Measurements from ENCODE around the gene CELA2A.
"Not testable (repeated sequence)": the region's sequence is repeated elsewhere in the genome, so short reads cannot be mapped to it uniquely, and the experiment has no call there.

The CELA2A gene

GRCh38 chr1:15489052-15489736, 32.7 kb downstream of the CELA2A start:
- Histone ChIP-seq H3K9ac (no peak overlapping the region), H4K20me1 (ENCODE audit: insufficient read depth) (no peaks in the 10 kb centered on the region), H3K4me3 (IDR thresholded peaks at IDR 0.05; ENCODE audit: insufficient read depth, low read depth, low read length) (no peak overlapping the region), H3K27me3 (ENCODE audit: insufficient read depth, low read depth) (no peaks in the 10 kb centered on the region), H3K4me2 (no peak overlapping the region), H3K36me3 (ENCODE audit: insufficient read depth) (no peaks in the 10 kb centered on the region), H3K27ac (no peak overlapping the region), H3K4me1 (ENCODE audit: low read depth, poor library complexity, severe bottlenecking) (no peaks in the 10 kb centered on the region), H2AFZ (ENCODE audit: low read depth) (no peak overlapping the region), H3K79me2 (ENCODE audit: insufficient read depth, low read depth) (no peaks in the 10 kb centered on the region)
- no peak for TF ChIP-seq CTCF (conservative IDR thresholded peaks at IDR 0.05; ENCODE audit: low read depth, low read length)

GRCh38 chr1:15491010-15491409, 34.5 kb downstream of the CELA2A start:
- not testable (repeated sequence) for H3K27me3 ChIP-seq (ENCODE audit: insufficient read depth, low read depth); H3K4me3 ChIP-seq (IDR thresholded peaks at IDR 0.05; ENCODE audit: insufficient read depth, low read depth, low read length); H3K79me2 ChIP-seq (ENCODE audit: insufficient read depth, low read depth); H2AFZ ChIP-seq (ENCODE audit: low read depth); H3K9ac ChIP-seq; H3K27ac ChIP-seq; H4K20me1 ChIP-seq (ENCODE audit: insufficient read depth); H3K36me3 ChIP-seq (ENCODE audit: insufficient read depth); H3K4me2 ChIP-seq; H3K4me1 ChIP-seq (ENCODE audit: low read depth, poor library complexity, severe bottlenecking)

GRCh38 chr1:15492596-15492995, 36.1 kb downstream of the CELA2A start:
- Histone ChIP-seq H3K27ac (no peak overlapping the region), H2AFZ (ENCODE audit: low read depth) (no peak overlapping the region), H3K36me3 (ENCODE audit: insufficient read depth) (no peaks in the 10 kb centered on the region), H3K4me2 (no peak overlapping the region), H3K4me1 (ENCODE audit: low read depth, poor library complexity, severe bottlenecking) (no peaks in the 10 kb centered on the region), H3K27me3 (ENCODE audit: insufficient read depth, low read depth) (0 out of 2 replicates have a peak, but pooled peaks cover 2% of the 10 kb centered on the region), H3K4me3 (IDR thresholded peaks at IDR 0.05; ENCODE audit: insufficient read depth, low read depth, low read length) (no peak overlapping the region), H4K20me1 (ENCODE audit: insufficient read depth) (no peaks in the 10 kb centered on the region), H3K9ac (no peak overlapping the region), H3K79me2 (ENCODE audit: insufficient read depth, low read depth) (no peaks in the 10 kb centered on the region)
- TF ChIP-seq CTCF (conservative IDR thresholded peaks at IDR 0.05; ENCODE audit: low read depth, low read length) = no peak

GRCh38 chr1:15493869-15494390, 37.4 kb downstream of the CELA2A start:
- H3K27me3 ChIP-seq (ENCODE audit: insufficient read depth, low read depth) = 0 out of 2 replicates have a peak, but pooled peaks cover 2% of the 10 kb centered on the region
- no peak overlapping the region for H3K27ac ChIP-seq
- H3K4me1 ChIP-seq (ENCODE audit: low read depth, poor library complexity, severe bottlenecking) = no peaks in the 10 kb centered on the region
- H3K9ac ChIP-seq = no peak overlapping the region
- H3K36me3 ChIP-seq (ENCODE audit: insufficient read depth) = no peaks in the 10 kb centered on the region
- no peaks in the 10 kb centered on the region for H3K79me2 ChIP-seq (ENCODE audit: insufficient read depth, low read depth)
- no peak overlapping the region for H3K4me3 ChIP-seq (IDR thresholded peaks at IDR 0.05; ENCODE audit: insufficient read depth, low read depth, low read length)
- TF ChIP-seq CTCF (conservative IDR thresholded peaks at IDR 0.05; ENCODE audit: low read depth, low read length) = no peak
- H2AFZ ChIP-seq (ENCODE audit: low read depth) = no peak overlapping the region
- no peak overlapping the region for H3K4me2 ChIP-seq
- H4K20me1 ChIP-seq (ENCODE audit: insufficient read depth) = no peaks in the 10 kb centered on the region
